Measurements from ENCODE around the gene PSMD1.

Gene PSMD1

DNA sequence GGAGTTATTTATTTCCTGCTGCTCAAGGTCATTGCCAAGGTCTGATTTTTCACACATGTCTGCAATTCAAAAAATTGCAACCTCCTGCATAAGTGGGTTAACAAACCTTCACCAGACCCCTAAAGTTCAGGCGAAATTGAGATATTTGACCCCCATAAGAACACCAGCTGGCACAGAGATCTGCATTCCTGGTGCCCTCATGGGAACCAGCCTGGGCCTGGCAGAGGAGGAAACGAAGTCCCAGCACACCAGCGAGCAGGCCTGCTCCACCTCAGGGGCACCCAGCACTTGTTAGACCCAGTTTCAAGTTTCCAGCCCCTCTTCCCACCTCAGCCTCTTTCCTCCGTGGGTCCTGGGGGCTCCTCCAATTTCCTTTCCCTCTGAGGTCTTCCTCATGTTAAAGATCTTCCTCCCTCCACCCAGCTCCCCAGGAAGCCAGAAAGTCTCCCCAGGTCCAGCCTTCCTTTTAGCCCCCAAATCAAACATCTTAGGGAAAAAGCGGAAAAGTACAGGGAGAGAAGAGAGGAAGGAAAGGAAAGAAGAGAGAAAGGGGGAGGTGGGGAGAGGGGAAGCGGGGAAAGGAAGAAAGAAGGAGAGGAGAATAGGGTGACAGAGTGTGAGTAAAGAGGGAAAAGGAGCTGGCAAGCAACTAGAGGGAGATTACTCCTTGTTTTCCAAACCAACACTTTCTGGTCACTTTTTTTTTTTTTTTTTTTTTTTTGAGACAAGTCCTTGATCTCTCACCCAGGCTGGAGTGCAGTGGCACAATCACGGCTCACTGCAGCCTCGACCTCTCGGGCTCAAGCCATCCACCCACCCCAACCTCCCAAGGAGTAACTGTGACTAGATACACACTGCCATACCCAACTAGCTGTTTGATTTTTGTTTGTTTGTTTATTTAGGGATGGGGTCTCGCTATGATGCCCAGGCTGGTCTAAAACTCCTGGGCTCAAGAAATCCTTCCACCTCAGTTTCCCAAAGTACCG lies 23.2 kb upstream of the PSMD1 start (continued):
- TF ChIP-seq, protein P1, sequence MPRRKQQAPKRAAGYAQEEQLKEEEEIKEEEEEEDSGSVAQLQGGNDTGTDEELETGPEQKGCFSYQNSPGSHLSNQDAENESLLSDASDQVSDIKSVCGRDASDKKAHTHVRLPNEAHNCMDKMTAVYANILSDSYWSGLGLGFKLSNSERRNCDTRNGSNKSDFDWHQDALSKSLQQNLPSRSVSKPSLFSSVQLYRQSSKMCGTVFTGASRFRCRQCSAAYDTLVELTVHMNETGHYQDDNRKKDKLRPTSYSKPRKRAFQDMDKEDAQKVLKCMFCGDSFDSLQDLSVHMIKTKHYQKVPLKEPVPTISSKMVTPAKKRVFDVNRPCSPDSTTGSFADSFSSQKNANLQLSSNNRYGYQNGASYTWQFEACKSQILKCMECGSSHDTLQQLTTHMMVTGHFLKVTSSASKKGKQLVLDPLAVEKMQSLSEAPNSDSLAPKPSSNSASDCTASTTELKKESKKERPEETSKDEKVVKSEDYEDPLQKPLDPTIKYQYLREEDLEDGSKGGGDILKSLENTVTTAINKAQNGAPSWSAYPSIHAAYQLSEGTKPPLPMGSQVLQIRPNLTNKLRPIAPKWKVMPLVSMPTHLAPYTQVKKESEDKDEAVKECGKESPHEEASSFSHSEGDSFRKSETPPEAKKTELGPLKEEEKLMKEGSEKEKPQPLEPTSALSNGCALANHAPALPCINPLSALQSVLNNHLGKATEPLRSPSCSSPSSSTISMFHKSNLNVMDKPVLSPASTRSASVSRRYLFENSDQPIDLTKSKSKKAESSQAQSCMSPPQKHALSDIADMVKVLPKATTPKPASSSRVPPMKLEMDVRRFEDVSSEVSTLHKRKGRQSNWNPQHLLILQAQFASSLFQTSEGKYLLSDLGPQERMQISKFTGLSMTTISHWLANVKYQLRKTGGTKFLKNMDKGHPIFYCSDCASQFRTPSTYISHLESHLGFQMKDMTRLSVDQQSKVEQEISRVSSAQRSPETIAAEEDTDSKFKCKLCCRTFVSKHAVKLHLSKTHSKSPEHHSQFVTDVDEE (CRISPR knock-in tag; IDR thresholded peaks at IDR 0.05) = no peak
- TF ChIP-seq, protein P2, sequence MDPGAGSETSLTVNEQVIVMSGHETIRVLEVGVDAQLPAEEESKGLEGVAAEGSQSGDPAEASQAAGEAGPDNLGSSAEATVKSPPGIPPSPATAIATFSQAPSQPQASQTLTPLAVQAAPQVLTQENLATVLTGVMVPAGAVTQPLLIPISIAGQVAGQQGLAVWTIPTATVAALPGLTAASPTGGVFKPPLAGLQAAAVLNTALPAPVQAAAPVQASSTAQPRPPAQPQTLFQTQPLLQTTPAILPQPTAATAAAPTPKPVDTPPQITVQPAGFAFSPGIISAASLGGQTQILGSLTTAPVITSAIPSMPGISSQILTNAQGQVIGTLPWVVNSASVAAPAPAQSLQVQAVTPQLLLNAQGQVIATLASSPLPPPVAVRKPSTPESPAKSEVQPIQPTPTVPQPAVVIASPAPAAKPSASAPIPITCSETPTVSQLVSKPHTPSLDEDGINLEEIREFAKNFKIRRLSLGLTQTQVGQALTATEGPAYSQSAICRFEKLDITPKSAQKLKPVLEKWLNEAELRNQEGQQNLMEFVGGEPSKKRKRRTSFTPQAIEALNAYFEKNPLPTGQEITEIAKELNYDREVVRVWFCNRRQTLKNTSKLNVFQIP (CRISPR knock-in tag; IDR thresholded peaks at IDR 0.05; ENCODE audit: borderline replicate concordance, low read depth) = no peak
- no peak for TF ChIP-seq ZFP30 (CRISPR knock-in tag; IDR thresholded peaks at IDR 0.05)
- no peak for TF ChIP-seq SNAI2 (CRISPR knock-in tag; IDR thresholded peaks at IDR 0.05)
- TF ChIP-seq ESRRG (CRISPR knock-in tag; IDR thresholded peaks at IDR 0.05) = no peak
- TF ChIP-seq GLIS3 (CRISPR knock-in tag; IDR thresholded peaks at IDR 0.05) = no peak
- no peak for TF ChIP-seq CSDC2 (CRISPR knock-in tag; IDR thresholded peaks at IDR 0.05)

DNA sequence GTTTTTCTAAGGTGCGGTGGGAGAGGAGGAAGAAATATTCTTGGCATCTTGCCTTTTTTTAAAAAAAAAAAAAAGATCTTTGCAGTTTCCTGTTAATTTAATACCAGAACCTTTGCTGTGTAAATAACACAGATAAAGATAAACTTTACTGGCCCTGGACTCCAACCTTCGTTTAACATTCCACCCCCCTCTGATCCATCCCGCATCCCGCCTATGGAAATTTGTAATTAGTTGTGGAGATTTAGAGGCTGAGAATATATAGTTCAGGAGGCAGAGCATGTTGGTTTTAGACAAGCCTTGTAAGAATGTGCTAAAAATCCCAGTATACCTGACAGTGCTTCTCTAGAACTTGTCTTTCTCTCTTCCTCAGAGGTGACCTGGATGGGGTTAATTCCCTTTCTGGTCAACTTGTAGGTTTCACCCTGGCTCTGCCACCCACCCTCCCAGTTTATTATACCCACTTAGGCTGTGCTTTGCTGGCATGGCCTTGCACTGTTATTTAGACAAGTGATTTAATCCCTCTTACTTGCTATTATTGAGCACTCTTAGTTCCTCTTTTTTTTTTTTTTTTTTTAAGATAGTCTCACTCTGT lies 22.3 kb upstream of the PSMD1 start:
- TF ChIP-seq ZC3H10 (CRISPR knock-in tag; IDR thresholded peaks at IDR 0.05) (no peak), ZNF70 (CRISPR knock-in tag; IDR thresholded peaks at IDR 0.05) (no peak), ZFP3 (CRISPR knock-in tag; IDR thresholded peaks at IDR 0.05) (no peak)
- TF ChIP-seq, protein P3, sequence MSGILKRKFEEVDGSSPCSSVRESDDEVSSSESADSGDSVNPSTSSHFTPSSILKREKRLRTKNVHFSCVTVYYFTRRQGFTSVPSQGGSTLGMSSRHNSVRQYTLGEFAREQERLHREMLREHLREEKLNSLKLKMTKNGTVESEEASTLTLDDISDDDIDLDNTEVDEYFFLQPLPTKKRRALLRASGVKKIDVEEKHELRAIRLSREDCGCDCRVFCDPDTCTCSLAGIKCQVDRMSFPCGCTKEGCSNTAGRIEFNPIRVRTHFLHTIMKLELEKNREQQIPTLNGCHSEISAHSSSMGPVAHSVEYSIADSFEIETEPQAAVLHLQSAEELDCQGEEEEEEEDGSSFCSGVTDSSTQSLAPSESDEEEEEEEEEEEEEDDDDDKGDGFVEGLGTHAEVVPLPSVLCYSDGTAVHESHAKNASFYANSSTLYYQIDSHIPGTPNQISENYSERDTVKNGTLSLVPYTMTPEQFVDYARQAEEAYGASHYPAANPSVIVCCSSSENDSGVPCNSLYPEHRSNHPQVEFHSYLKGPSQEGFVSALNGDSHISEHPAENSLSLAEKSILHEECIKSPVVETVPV (CRISPR knock-in tag; IDR thresholded peaks at IDR 0.05) = no peak

DNA sequence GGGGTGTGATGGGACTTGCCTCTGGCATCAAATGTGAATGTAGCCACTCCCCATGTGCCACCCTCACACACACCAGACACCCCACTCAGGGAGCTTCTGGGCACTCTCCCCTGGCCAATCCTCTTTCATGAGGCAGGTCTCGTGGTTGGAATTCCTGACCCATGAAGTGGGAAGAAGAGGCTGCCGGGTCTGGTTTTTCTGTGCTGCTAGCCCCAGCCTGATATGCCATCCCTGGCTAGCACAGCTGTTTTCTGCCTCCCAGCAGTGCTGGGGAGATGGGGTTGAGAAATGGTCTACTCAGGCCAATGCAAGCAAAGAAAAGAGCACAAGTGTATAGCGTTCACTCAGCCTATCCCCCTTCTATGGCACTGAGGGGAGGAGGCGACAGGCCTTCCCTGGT lies 20.5 kb upstream of the PSMD1 start:
- ATAC-seq = no peak
- TF ChIP-seq ISL1 (CRISPR knock-in tag; IDR thresholded peaks at IDR 0.05) (no peak), ZC3H10 (CRISPR knock-in tag; IDR thresholded peaks at IDR 0.05) (no peak), CSDC2 (CRISPR knock-in tag; IDR thresholded peaks at IDR 0.05) (no peak), ZNF8 (CRISPR knock-in tag; IDR thresholded peaks at IDR 0.05) (no peak), SNAI2 (CRISPR knock-in tag; IDR thresholded peaks at IDR 0.05) (no peak), PPARA (CRISPR knock-in tag; IDR thresholded peaks at IDR 0.05; ENCODE audit: borderline replicate concordance) (no peak), ZNF565 (CRISPR knock-in tag; conservative IDR thresholded peaks at IDR 0.05; ENCODE audit: low read depth) (no peak), ZFP3 (CRISPR knock-in tag; IDR thresholded peaks at IDR 0.05) (no peak), OSR1 (CRISPR knock-in tag; IDR thresholded peaks at IDR 0.05) (no peak), TOX (CRISPR knock-in tag; IDR thresholded peaks at IDR 0.05; ENCODE audit: borderline replicate concordance) (no peak), RARB (CRISPR knock-in tag; IDR thresholded peaks at IDR 0.05) (no peak)
- TF ChIP-seq, protein P4, sequence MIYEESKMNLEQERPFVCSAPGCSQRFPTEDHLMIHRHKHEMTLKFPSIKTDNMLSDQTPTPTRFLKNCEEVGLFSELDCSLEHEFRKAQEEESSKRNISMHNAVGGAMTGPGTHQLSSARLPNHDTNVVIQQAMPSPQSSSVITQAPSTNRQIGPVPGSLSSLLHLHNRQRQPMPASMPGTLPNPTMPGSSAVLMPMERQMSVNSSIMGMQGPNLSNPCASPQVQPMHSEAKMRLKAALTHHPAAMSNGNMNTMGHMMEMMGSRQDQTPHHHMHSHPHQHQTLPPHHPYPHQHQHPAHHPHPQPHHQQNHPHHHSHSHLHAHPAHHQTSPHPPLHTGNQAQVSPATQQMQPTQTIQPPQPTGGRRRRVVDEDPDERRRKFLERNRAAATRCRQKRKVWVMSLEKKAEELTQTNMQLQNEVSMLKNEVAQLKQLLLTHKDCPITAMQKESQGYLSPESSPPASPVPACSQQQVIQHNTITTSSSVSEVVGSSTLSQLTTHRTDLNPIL (CRISPR knock-in tag; IDR thresholded peaks at IDR 0.05; ENCODE audit: low read depth) = no peak
- TF ChIP-seq, protein P5, sequence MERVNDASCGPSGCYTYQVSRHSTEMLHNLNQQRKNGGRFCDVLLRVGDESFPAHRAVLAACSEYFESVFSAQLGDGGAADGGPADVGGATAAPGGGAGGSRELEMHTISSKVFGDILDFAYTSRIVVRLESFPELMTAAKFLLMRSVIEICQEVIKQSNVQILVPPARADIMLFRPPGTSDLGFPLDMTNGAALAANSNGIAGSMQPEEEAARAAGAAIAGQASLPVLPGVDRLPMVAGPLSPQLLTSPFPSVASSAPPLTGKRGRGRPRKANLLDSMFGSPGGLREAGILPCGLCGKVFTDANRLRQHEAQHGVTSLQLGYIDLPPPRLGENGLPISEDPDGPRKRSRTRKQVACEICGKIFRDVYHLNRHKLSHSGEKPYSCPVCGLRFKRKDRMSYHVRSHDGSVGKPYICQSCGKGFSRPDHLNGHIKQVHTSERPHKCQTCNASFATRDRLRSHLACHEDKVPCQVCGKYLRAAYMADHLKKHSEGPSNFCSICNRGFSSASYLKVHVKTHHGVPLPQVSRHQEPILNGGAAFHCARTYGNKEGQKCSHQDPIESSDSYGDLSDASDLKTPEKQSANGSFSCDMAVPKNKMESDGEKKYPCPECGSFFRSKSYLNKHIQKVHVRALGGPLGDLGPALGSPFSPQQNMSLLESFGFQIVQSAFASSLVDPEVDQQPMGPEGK (CRISPR knock-in tag; IDR thresholded peaks at IDR 0.05; ENCODE audit: borderline replicate concordance) = no peak
- TF ChIP-seq, protein P1 (CRISPR knock-in tag; IDR thresholded peaks at IDR 0.05) = no peak

More for the DNA sequence above, 22.3 kb upstream of the PSMD1 start:
- no peak for ATAC-seq
